Cerebellar cortex (tissue), 1 donor: ENCODE measurements around the gene ZBTB7A.

Experiments
- DNase-seq: peaks from one replicate; pipeline ENCODE4 v3.0.0-alpha.2; 2015; ENCODE audit warnings: low spot score

Gene ZBTB7A

GRCh38 chr19:4067396-4068046 is 822 bp upstream of the ZBTB7A start:
- no peak for DNase-seq

- no peak for DNase-seq
Measured at GRCh38 chr19:4066176-4066606, 508 bp downstream of the ZBTB7A start.

- peak; percentile 95 for DNase-seq
Measured at GRCh38 chr19:4065430-4066175, 1.1 kb downstream of the ZBTB7A start.

- no peak for DNase-seq
Measured at GRCh38 chr19:4064496-4065260, 2.0 kb downstream of the ZBTB7A start.

- peak; percentile 32 for DNase-seq
Measured at GRCh38 chr19:4064149-4064495, 2.6 kb downstream of the ZBTB7A start.

GRCh38 chr19:4063369-4064148 is 3.1 kb downstream of the ZBTB7A start:
- DNase-seq, result no peak

GRCh38 chr19:4062419-4063368 is 4.0 kb downstream of the ZBTB7A start:
- no peak for DNase-seq

GRCh38 chr19:4061683-4062418 is 4.8 kb downstream of the ZBTB7A start:
- DNase-seq, result peak; percentile 94

GRCh38 chr19:4061178-4061682 is 5.5 kb downstream of the ZBTB7A start:
- no peak for DNase-seq

- no peak for DNase-seq
Measured at GRCh38 chr19:4060621-4061177, 6.0 kb downstream of the ZBTB7A start.

GRCh38 chr19:4059891-4060620 is 6.6 kb downstream of the ZBTB7A start:
- no peak for DNase-seq

GRCh38 chr19:4059453-4059871 is 7.2 kb downstream of the ZBTB7A start:
- no peak for DNase-seq

- DNase-seq, result peak; percentile 62
Measured at GRCh38 chr19:4058693-4059452, 7.8 kb downstream of the ZBTB7A start.

- DNase-seq, result no peak
Measured at GRCh38 chr19:4057931-4058692, 8.6 kb downstream of the ZBTB7A start.

GRCh38 chr19:4055209-4055552 is 11.5 kb downstream of the ZBTB7A start:
- DNase-seq, result no peak

GRCh38 chr19:4054441-4055208 is 12.1 kb downstream of the ZBTB7A start:
- no peak for DNase-seq
